Gastrocnemius medialis (tissue), 4 donors: ENCODE measurements around the gene RASGRP2. TPM values are rescaled to one million over a fixed set of nuclear protein-coding genes. Genes with fewer than 3 reads are reported as not detected.

ENCODE experiments used
- ATAC-seq, 2 donors: fragments of 150-250 bp; one replicate each; pipeline ENCODE4 v1.9.1; 2016
- DNase-seq, 2 donors: peaks; one replicate each; pipeline ENCODE4 v3.0.0-alpha.2; 2019
- H3K27ac ChIP-seq, 4 donors: fragments of 200-600 bp; sonication (generic); 1 replicate in 1 of 4; 2 replicates in 3 of 4; pipeline ENCODE4 v1.5.1; 2016 to 2018; ENCODE audit warnings: mild to moderate bottlenecking in 2 of 4, moderate library complexity in 1 of 4
- H3K27me3 ChIP-seq, 3 donors: fragments of 200-600 bp; sonication (generic) in 2 of 3; 1 replicate in 1 of 3; 2 replicates in 2 of 3; pipeline versions ENCODE4 v1.5.1 to v1.6.0; 2016 to 2019; ENCODE audit warnings: mild to moderate bottlenecking in 1 of 3, moderate library complexity in 1 of 3
- H3K36me3 ChIP-seq, 2 donors: fragments of 200-600 bp; sonication (generic) in 1 of 2; one replicate each; pipeline ENCODE4 v1.5.1; 2017 to 2018
- H3K4me1 ChIP-seq, 2 donors: fragments of 200-600 bp; sonication (generic) in 1 of 2; one replicate each; pipeline ENCODE4 v1.5.1; 2016 to 2017; ENCODE audit warnings: mild to moderate bottlenecking in 2 of 2
- H3K4me3 ChIP-seq, 4 donors: fragments of 200-600 bp; sonication (generic) in 3 of 4; 1 replicate in 1 of 4; 2 replicates in 3 of 4; pipeline ENCODE4 v1.5.1; 2016 to 2019; ENCODE audit warnings: mild to moderate bottlenecking in 2 of 4
- H3K9me3 ChIP-seq, 3 donors: fragments of 200-600 bp; sonication (generic) in 2 of 3; 1 replicate in 1 of 3; 2 replicates in 2 of 3; pipeline ENCODE4 v1.5.1; 2016 to 2019
- POLR2A ChIP-seq, 2 donors: fragments of 450-650 bp; IDR thresholded peaks; one replicate each; pipeline ENCODE4 v1.6.1; 2017; ENCODE audit warnings: antibody characterized with exemption in 2 of 2, mild to moderate bottlenecking in 2 of 2, moderate library complexity in 2 of 2
- in situ Hi-C, 4 donors: fragments of 200-750 bp; cut with MboI; loops; one replicate each; pipeline versions ENCODE4 v1.15.0 to v1.8.0; 2017; ENCODE audit warnings: low sequenced_read_pairs in 4 of 4
- intact Hi-C: fragments of 100-400 bp; cut with DNase I; formaldehyde crosslinking; loops from one replicate; pipeline ENCODE4 v1.15.1; 2023; ENCODE audit warnings: low total_unique reads
- total RNA-seq, 4 donors: library from RNA; depleted of rRNA; stranded (reverse); fragments of >200 nt; gene quantifications; one replicate each; pipeline versions ENCODE4 v1.1.0 to v1.2.3, GENCODE V29; 2016
- TF ChIP-seq, protein P1 (sequence below), 5 experiments: fragments of 450-650 bp in 3 of 5; fragments of 200-600 bp in 2 of 5; sonication (generic) in 2 of 5; IDR thresholded peaks in 4 of 5; conservative IDR thresholded peaks in 1 of 5; 1 replicate in 4 of 5; 2 replicates in 1 of 5; pipeline ENCODE4 v1.5.1; 2016 to 2019; ENCODE audit warnings: antibody characterized with exemption in 5 of 5, mild to moderate bottlenecking in 3 of 5, moderate library complexity in 3 of 5

The RASGRP2 gene
- total RNA-seq, 4 donors from 2014 or later, result 2.9 to 10.9 (median 7.1) TPM

DNA sequence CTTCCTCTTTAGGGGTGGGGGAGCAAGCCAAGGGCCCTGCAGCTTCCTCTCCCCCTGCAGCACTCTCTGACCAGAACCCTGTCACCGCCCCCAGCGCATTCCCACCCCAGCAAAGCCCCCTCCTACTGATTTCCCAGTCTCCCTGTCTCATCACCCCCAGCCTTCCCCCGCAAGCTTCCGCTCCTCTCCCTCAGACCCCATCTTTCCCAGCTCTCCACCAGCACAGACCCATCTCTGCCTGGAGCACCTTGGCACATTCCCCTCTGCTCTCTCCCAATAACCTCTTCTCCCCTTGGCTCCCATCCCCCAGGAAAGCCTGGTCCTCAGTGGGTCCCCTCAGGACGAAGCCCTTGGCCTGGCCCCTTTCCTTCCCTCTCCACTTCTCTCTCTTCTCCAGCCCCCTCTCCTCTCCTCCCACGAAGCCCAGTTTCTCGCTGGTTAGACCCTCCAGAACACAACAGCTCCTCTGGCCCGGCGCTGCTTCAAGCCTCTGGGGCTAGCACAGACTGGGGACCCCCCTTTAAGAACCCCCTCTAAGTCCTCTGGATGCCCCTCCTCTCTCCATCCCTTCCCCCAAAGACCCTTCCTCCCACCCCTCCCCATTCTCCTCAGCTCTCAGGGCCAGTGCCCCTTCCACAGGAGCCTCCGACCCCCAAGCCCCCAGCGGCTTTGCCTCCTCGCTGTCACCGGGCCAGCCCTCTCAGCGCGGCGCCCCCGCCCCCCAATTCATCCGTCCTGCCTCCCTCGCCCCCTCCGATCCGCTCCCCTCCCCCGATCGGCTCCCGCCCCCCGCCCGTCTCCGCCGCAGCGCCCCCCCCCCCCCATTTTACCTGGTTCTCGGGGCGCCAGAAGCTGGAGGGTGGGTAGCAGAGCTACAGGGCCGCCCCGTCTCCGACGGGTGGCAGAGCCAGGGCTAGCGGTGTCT is 21.5 kb downstream of the RASGRP2 start:
- no peak for TF ChIP-seq POLR2A (IDR thresholded peaks at IDR 0.05)
- TF ChIP-seq, protein P1, sequence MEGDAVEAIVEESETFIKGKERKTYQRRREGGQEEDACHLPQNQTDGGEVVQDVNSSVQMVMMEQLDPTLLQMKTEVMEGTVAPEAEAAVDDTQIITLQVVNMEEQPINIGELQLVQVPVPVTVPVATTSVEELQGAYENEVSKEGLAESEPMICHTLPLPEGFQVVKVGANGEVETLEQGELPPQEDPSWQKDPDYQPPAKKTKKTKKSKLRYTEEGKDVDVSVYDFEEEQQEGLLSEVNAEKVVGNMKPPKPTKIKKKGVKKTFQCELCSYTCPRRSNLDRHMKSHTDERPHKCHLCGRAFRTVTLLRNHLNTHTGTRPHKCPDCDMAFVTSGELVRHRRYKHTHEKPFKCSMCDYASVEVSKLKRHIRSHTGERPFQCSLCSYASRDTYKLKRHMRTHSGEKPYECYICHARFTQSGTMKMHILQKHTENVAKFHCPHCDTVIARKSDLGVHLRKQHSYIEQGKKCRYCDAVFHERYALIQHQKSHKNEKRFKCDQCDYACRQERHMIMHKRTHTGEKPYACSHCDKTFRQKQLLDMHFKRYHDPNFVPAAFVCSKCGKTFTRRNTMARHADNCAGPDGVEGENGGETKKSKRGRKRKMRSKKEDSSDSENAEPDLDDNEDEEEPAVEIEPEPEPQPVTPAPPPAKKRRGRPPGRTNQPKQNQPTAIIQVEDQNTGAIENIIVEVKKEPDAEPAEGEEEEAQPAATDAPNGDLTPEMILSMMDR (IDR thresholded peaks at IDR 0.05 in 4 of 5, conservative IDR thresholded peaks at IDR 0.05 in 1 of 5), result no peak
- in situ Hi-C loops, result no loop called here
- no peak overlapping the region for H3K4me3 ChIP-seq
- no peaks in the 10 kb centered on the region for H3K9me3 ChIP-seq
- peaks cover 6 to 18% (median 14%) of the 10 kb centered on the region in 3 donors for H3K27me3 ChIP-seq
- no peaks in the 10 kb centered on the region for H3K36me3 ChIP-seq
- DNase-seq (no peak), ATAC-seq (no peak)
- no peak overlapping the region for H3K27ac ChIP-seq
- peaks cover 0 to 7% of the 10 kb centered on the region in 2 donors for H3K4me1 ChIP-seq
- intact Hi-C loops, result loop anchor here (1.0 to 5.0 kb wide), 5 partner anchors 20 to 275 kb away; no protein-coding TSS in a partner anchor

DNA sequence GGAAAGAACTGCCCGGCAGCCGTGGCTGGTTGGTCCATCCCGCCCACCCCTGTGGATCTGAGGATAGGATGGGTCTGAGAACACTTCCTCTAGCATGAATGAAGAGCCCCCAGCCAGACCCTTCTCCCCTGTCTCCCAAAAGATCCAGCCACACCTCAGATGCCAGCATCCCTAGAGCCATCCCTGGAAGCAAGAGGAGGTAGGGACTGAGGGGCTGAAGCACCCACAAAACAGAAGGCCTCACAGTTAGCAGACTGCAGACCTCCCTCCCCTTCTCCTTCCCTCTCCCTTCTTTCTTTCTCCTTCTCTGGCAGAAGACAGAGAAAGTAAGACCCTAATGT is 22.6 kb downstream of the RASGRP2 start:
- Histone ChIP-seq H3K4me3 (no peak overlapping the region), H3K4me1 (peaks cover 0 to 7% of the 10 kb centered on the region in 2 donors), H3K36me3 (no peaks in the 10 kb centered on the region), H3K9me3 (no peaks in the 10 kb centered on the region), H3K27me3 (peaks cover 12 to 27% (median 25%) of the 10 kb centered on the region in 3 donors), H3K27ac (no peak overlapping the region)
- TF ChIP-seq, protein P1 (IDR thresholded peaks at IDR 0.05 in 4 of 5, conservative IDR thresholded peaks at IDR 0.05 in 1 of 5), result no peak
- no peak for TF ChIP-seq POLR2A (IDR thresholded peaks at IDR 0.05)
- DNase-seq (no peak), ATAC-seq (no peak)
- intact Hi-C loops (loop anchor here (5.0 kb wide), 1 partner anchor 274 kb away; no protein-coding TSS in a partner anchor), in situ Hi-C loops (no loop called here)

DNA sequence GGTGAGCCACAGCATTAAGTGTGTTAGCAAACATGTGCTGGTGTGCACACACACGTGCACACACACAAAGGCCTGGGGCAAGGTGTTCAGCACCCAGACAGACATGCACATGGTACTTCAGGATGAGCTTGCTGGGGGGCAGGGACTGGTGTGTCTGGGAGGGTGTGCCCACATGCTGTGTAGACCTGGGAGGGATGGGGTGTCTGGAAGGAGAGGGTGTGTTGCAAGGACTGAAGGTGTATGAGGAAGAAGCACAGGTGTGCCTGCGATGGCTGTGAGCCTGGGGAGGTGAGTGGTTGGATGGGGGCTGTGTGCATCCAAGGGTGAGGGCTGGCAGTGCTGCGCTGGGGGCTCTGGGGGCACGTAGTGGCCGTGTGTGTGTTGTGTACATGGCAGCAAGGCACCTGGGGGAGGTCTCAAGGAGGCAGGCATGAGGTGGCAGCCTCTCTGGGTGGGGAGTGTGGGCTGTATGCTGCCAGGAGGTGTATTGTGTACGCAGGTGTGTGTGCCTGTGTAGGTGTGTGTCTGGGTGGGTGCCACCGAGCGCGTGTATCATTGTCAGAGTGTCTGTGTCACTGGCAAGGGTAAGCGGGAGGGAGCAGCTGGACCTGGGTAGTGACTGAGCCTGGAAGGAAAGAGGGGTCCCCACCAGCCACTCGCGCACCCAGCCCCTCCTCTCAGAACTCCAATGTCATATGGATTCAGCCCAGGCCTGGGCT is 23.1 kb downstream of the RASGRP2 start:
- Histone ChIP-seq H3K27ac (no peak overlapping the region), H3K27me3 (peaks cover 14 to 32% (median 30%) of the 10 kb centered on the region in 3 donors), H3K4me3 (no peak overlapping the region), H3K4me1 (peaks cover 0 to 7% of the 10 kb centered on the region in 2 donors), H3K36me3 (no peaks in the 10 kb centered on the region), H3K9me3 (no peaks in the 10 kb centered on the region)
- no peak for TF ChIP-seq POLR2A (IDR thresholded peaks at IDR 0.05)
- TF ChIP-seq, protein P1 (IDR thresholded peaks at IDR 0.05 in 4 of 5, conservative IDR thresholded peaks at IDR 0.05 in 1 of 5), result no peak
- intact Hi-C loops, result loop anchor here (5.0 kb wide), 1 partner anchor 273 kb away; no protein-coding TSS in a partner anchor
- in situ Hi-C loops, result no loop called here
- ATAC-seq (no peak), DNase-seq (no peak)

DNA sequence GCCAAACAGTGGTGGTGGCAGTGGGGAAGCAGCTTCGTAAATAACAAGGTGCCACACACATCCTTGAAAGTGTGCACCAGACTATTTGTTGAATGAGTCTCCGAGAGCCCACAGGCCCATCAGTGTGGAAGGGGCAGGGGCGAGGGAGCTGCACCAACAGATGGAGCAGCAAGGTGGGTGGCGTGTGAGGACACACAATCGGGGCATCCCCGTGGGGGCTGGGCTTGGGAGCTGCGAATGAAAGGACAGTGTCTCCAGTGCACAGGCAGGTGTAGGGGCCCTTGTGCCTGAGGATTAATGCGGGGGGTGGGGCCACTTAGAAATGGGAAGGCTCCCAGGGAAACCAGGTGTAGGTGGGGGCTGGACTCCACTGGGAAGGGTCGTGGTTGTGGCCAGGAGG is 23.8 kb downstream of the RASGRP2 start:
- H3K36me3 ChIP-seq, result no peaks in the 10 kb centered on the region
- ATAC-seq (no peak), DNase-seq (no peak)
- in situ Hi-C loops, result no loop called here
- H3K9me3 ChIP-seq, result no peaks in the 10 kb centered on the region
- H3K27ac ChIP-seq, result no peak overlapping the region
- H3K27me3 ChIP-seq, result peaks cover 17 to 37% (median 35%) of the 10 kb centered on the region in 3 donors
- TF ChIP-seq POLR2A (IDR thresholded peaks at IDR 0.05), result no peak
- TF ChIP-seq, protein P1 (IDR thresholded peaks at IDR 0.05 in 4 of 5, conservative IDR thresholded peaks at IDR 0.05 in 1 of 5), result no peak
- H3K4me1 ChIP-seq, result peaks cover 0 to 7% of the 10 kb centered on the region in 2 donors
- intact Hi-C loops, result loop anchor here (5.0 kb wide), 1 partner anchor 273 kb away; no protein-coding TSS in a partner anchor
- no peak overlapping the region for H3K4me3 ChIP-seq
